Aorta (tissue), 5 donors: ENCODE data around the gene GIPC1. TPM values are rescaled to one million over a fixed set of nuclear protein-coding genes. Genes with fewer than 3 reads are reported as not detected.

ENCODE experiments used
- ATAC-seq: fragments of 200-7000 bp; cut with Tn5 transposase; one replicate; pipeline ENCODE4 v1.9.1; 2022; ENCODE audit warnings: moderate library complexity; ENCODE audit not compliant: low FRiP score
- DNase-seq, 2 donors: peaks; one replicate each; pipeline ENCODE4 v3.0.0-alpha.2; 2020
- H3K27ac ChIP-seq, 2 donors: one replicate each; pipeline ENCODE4 v1.5.1; 2013; ENCODE audit warnings: low read length in 2 of 2, mild to moderate bottlenecking in 2 of 2, moderate library complexity in 2 of 2, control low read depth in 1 of 2, inconsistent platforms in 1 of 2, low read depth in 1 of 2
- H3K27me3 ChIP-seq, 2 donors: one replicate each; pipeline ENCODE4 v1.6.1; 2013; ENCODE audit warnings: control low read depth in 1 of 2, low read length in 1 of 2, mild to moderate bottlenecking in 1 of 2, moderate library complexity in 1 of 2; ENCODE audit not compliant: insufficient read depth in 2 of 2, control insufficient read depth in 1 of 2
- H3K36me3 ChIP-seq, 2 donors: one replicate each; pipeline ENCODE4 v1.6.1; 2013; ENCODE audit warnings: control low read depth in 1 of 2, low read length in 1 of 2, mild to moderate bottlenecking in 1 of 2; ENCODE audit not compliant: insufficient read depth in 2 of 2, control insufficient read depth in 1 of 2
- H3K4me1 ChIP-seq, 2 donors: one replicate each; pipeline ENCODE4 v1.6.1; 2013; ENCODE audit warnings: low read length in 2 of 2, control low read depth in 1 of 2, mild to moderate bottlenecking in 1 of 2, moderate library complexity in 1 of 2; ENCODE audit not compliant: insufficient read depth in 2 of 2, control insufficient read depth in 1 of 2
- H3K4me3 ChIP-seq, 2 donors: one replicate each; pipeline ENCODE4 v1.5.1; 2013; ENCODE audit warnings: low read length in 2 of 2, control low read depth in 1 of 2, mild to moderate bottlenecking in 1 of 2
- H3K9me3 ChIP-seq: one replicate; pipeline ENCODE4 v1.6.1; 2013; ENCODE audit warnings: mild to moderate bottlenecking, low read length; ENCODE audit not compliant: control insufficient read depth
- whole genome bisulfite sequencing, 2 donors: extraction: QIAGEN DNeasy Blood & Tissue Kit; methylation state at CpG; one replicate each; pipeline ENCODE4 v1.1.7; 2013; 5-methylcytosine and 5-hydroxymethylcytosine counted together
- intact Hi-C, 2 donors: fragments of 100-400 bp; cut with DNase I; formaldehyde crosslinking; loops; one replicate each; pipeline versions ENCODE4 v1.14.2 to v1.15.0; 2022
- polyA plus RNA-seq, 2 donors: library from polyadenylated mRNA; stranded (reverse); fragments of 200-250 nt; gene quantifications; one replicate each; pipeline ENCODE4 v1.2.3, GENCODE V29; 2013
- total RNA-seq, 2 donors: library from RNA; stranded (reverse); fragmentation: NEBNext Ultra II Directional; extraction: Animal tissue kit (Norgen Biotek cat#: 25700); gene quantifications; one replicate each; pipeline ENCODE4 v1.2.1, GENCODE V29; 2021
- donor health status: healthy with polysubstance abuse.
- donor health status: Bipolar disorder and iron deficiency.
- donor health status: DM: no; HTN: no; CAD: no.
- donor health status: DM: no; HTN: no; CAD: no.
- donor health status: DM: yes; HTN: yes; CAD: no.

The GIPC1 gene
- total and polyA plus RNA-seq, 4 donors, result 42.3 to 117 (median 54.4) TPM

GRCh38 chr19:14450168-14450874, 45.6 kb downstream of the GIPC1 start:
- intact Hi-C loops, result no loop called here
- Histone ChIP-seq H3K27ac (no peak overlapping the region), H3K9me3 (no peaks in the 10 kb centered on the region), H3K4me3 (no peak overlapping the region), H3K27me3 (no peaks in the 10 kb centered on the region), H3K36me3 (peaks cover 0 to 11% of the 10 kb centered on the region in 2 donors), H3K4me1 (no peaks in the 10 kb centered on the region)
- WGBS, 2 donors, result 80 to 82% methylated on average over 28 to 30 of the region's 30 CpGs
- ATAC-seq (peak; percentile 56), DNase-seq (peak in 1 of 2 donors; percentile 78)

DNA sequence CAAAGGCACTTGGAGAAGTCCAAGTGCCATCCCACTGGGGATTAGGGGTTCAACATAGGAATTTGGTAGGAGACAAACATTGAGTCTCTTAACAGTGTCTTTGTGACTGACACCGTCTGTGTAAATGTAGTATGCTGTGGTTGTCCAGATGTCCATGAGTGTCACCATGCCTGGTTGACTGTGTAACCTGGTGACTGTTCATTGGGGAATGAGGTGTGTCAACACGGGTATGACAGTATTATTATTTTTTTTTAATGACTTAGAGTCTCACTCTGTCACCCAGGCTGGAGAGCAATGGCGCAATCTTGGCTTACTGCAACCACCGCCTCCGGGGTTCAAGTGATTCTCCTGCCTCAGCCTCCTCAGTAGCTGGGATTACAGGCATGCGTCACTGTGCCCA, 46.6 kb downstream of the GIPC1 start:
- Histone ChIP-seq H3K4me3 (no peak overlapping the region), H3K27ac (no peak overlapping the region), H3K36me3 (peaks cover under 1 to 11% of the 10 kb centered on the region in 2 donors), H3K27me3 (no peaks in the 10 kb centered on the region), H3K9me3 (no peaks in the 10 kb centered on the region), H3K4me1 (no peaks in the 10 kb centered on the region)
- DNase-seq, result no peak
- 90 to 91% methylated on average over 6 of the region's 6 CpGs for WGBS, 2 donors
- no peak for ATAC-seq
- intact Hi-C loops, result no loop called here

- no peak overlapping the region for H3K4me3 ChIP-seq
- peaks cover 6 to 21% of the 10 kb centered on the region in 2 donors for H3K36me3 ChIP-seq
- intact Hi-C loops, result no loop called here
- no peak for ATAC-seq
- DNase-seq, result no peak
- WGBS, 2 donors, result 97 to 98% methylated on average over 10 of the region's 10 CpGs
- H3K9me3 ChIP-seq, result no peaks in the 10 kb centered on the region
- H3K4me1 ChIP-seq, result no peaks in the 10 kb centered on the region
- no peaks in the 10 kb centered on the region for H3K27me3 ChIP-seq
- no peak overlapping the region for H3K27ac ChIP-seq
Observed at GRCh38 chr19:14446336-14447036, 49.4 kb downstream of the GIPC1 start.

- H3K4me1 ChIP-seq, result no peaks in the 10 kb centered on the region
- ATAC-seq (no peak), DNase-seq (no peak)
- intact Hi-C loops, result no loop called here
- no peak overlapping the region for H3K27ac ChIP-seq
- WGBS, 2 donors, result 90 to 92% methylated on average over 14 of the region's 14 CpGs
- H3K27me3 ChIP-seq, result no peaks in the 10 kb centered on the region
- H3K4me3 ChIP-seq, result no peak overlapping the region
- H3K9me3 ChIP-seq, result no peaks in the 10 kb centered on the region
- peaks cover 6 to 22% of the 10 kb centered on the region in 2 donors for H3K36me3 ChIP-seq
Observed at GRCh38 chr19:14443632-14444216, 52.2 kb downstream of the GIPC1 start.

DNA sequence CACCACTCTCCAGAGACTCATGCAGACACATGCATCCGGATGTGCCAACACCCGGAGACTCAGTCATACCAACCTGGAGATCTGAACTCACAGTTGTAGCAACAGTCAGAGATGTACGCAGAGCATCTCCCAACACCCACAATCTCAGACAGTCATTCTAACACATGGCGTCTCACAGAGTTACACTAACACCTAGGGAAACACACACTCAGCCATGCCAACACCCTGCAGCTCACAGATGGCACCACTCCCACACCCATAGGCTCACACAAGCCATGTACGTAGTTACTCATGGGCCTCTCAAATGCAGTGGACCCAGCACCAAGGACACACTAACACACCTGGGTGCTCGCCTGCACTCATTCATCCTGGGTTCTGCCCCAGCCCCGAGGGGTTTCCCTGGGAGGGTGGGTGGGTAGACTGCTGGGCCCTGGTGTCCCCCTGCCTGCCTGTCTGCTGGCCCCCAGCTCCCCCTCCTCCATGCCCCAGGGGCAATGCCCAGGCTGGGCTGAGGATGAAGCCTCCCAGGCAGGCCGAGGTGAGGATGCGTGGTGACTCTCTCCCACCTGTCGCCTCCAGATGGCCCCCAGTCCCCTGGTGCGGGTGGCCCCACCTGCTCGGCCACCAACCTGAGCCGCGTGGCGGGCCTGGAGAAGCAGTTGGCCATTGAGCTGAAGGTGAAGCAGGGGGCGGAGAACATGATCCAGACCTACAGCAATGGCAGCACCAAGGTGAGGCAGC, 52.9 kb downstream of the GIPC1 start:
- Histone ChIP-seq H3K36me3 (peaks cover 6 to 18% of the 10 kb centered on the region in 2 donors), H3K4me3 (no peak overlapping the region), H3K27ac (no peak overlapping the region), H3K4me1 (no peaks in the 10 kb centered on the region), H3K9me3 (no peaks in the 10 kb centered on the region), H3K27me3 (no peaks in the 10 kb centered on the region)
- WGBS, 2 donors, result 93 to 95% methylated on average over 16 of the region's 16 CpGs
- ATAC-seq (no peak), DNase-seq (no peak)
- intact Hi-C loops, result no loop called here

DNA sequence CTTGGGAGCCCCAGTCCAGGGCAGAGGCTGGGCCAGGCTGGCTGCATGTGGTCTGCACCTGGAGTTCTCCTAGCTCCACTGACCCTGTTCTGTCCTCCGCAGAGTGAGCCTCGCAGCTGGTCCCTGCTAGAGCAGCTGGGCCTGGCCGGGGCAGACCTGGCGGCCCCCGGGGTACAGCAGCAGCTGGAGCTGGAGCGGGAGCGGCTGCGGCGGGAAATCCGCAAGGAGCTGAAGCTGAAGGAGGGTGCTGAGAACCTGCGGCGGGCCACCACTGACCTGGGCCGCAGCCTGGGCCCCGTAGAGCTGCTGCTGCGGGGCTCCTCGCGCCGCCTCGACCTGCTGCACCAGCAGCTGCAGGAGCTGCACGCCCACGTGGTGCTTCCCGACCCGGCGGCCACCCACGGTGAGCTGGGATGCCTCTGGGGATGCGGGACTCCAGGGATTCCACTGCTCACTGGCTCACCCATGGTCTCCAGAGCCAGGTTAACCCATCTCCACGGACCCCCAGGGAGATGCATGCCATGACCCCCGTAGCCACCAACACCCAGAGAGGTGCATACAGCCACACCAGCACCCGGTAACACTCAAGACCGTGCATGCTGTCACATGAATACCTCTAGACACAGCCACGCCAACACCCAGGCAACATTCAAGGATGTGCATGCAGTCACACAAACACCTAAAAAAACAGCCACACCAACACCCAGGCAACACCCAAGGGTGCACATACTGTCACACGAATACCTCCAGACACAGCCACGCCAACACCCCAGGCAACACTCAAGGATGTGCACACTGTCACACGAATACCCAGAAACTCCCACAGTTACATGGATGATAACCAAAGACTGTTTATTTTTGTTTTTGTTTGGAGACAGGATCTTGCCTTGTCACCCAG, 54.6 kb downstream of the GIPC1 start:
- no peak for DNase-seq
- Histone ChIP-seq H3K27me3 (no peaks in the 10 kb centered on the region), H3K36me3 (peaks cover 6 to 16% of the 10 kb centered on the region in 2 donors), H3K9me3 (no peaks in the 10 kb centered on the region), H3K4me3 (no peak overlapping the region), H3K4me1 (no peaks in the 10 kb centered on the region), H3K27ac (no peak overlapping the region)
- intact Hi-C loops, result no loop called here
- ATAC-seq, result no peak
- 86 to 89% methylated on average over 34 of the region's 34 CpGs for WGBS, 2 donors

DNA sequence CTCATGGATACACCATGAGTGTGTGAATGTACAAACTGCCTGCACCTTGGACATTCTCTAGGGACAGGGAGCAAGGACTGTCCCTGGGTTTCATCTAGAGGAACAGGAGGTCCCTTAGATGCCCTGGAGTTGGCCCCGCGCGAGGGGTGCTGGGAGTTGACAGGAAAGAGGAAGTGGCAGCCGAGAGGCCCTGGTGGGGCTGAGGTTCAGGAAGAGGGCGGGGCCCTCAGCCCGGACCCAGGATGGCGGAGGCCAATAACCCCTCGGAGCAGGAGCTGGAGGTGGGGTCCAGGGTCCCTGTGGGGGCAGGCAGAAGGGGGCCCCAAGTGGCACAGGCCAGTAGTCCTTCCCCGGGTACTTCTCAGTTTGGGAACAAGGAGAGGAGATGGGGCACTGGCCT, 55.9 kb downstream of the GIPC1 start:
- 56 to 59% methylated on average over 9 of the region's 9 CpGs for WGBS, 2 donors
- Histone ChIP-seq H3K9me3 (no peaks in the 10 kb centered on the region), H3K4me1 (no peaks in the 10 kb centered on the region), H3K4me3 (no peak overlapping the region), H3K36me3 (peaks cover 6 to 14% of the 10 kb centered on the region in 2 donors), H3K27me3 (no peaks in the 10 kb centered on the region), H3K27ac (no peak overlapping the region)
- peak; percentile 46 for ATAC-seq
- peak; percentile 86 to 91 for DNase-seq
- intact Hi-C loops, result no loop called here

GRCh38 chr19:14439014-14439413, 56.9 kb downstream of the GIPC1 start:
- H3K27me3 ChIP-seq, result no peaks in the 10 kb centered on the region
- H3K27ac ChIP-seq, result no peak overlapping the region
- WGBS, 2 donors, result 70 to 74% methylated on average over 9 of the region's 9 CpGs
- no peak for ATAC-seq
- H3K4me3 ChIP-seq, result no peak overlapping the region
- no peak for DNase-seq
- peaks cover 2 to 12% of the 10 kb centered on the region in 2 donors for H3K36me3 ChIP-seq
- H3K4me1 ChIP-seq, result no peaks in the 10 kb centered on the region
- H3K9me3 ChIP-seq, result no peaks in the 10 kb centered on the region
- intact Hi-C loops, result no loop called here
